Neutrophil (primary cell): ENCODE results near the gene PFN3.

Experiments
- H3K27ac ChIP-seq: fragments of 200-600 bp; sonication (generic); 2 replicates; pipeline ENCODE4 v1.5.1; 2016; ENCODE audit warnings: mild to moderate bottlenecking, moderate library complexity
- H3K27me3 ChIP-seq: fragments of 200-600 bp; sonication (generic); 2 replicates; pipeline ENCODE4 v1.6.0; 2016; ENCODE audit warnings: mild to moderate bottlenecking
- H3K36me3 ChIP-seq: fragments of 200-600 bp; sonication (generic); 2 replicates; pipeline ENCODE4 v1.5.1; 2017
- H3K4me1 ChIP-seq, 2 experiments: fragments of 200-600 bp in 1 of 2; sonication (generic) in 1 of 2; 1 replicate in 1 of 2; 2 replicates in 1 of 2; pipeline versions ENCODE4 v1.5.1 to v1.6.1; 2013 to 2016; ENCODE audit warnings: low read depth in 1 of 2, low read length in 1 of 2, mild to moderate bottlenecking in 1 of 2, moderate library complexity in 1 of 2; ENCODE audit not compliant: control insufficient read depth in 1 of 2, insufficient read depth in 1 of 2
- H3K4me3 ChIP-seq, 2 experiments: fragments of 200-600 bp in 1 of 2; sonication (generic) in 1 of 2; 1 replicate in 1 of 2; 2 replicates in 1 of 2; pipeline ENCODE4 v1.5.1; 2013 to 2016; ENCODE audit warnings: low read depth in 1 of 2, low read length in 1 of 2, mild to moderate bottlenecking in 1 of 2, moderate library complexity in 1 of 2
- H3K9me3 ChIP-seq: fragments of 200-600 bp; sonication (generic); 2 replicates; pipeline ENCODE4 v1.5.1; 2016
- CTCF ChIP-seq: fragments of 200-600 bp; sonication (generic); IDR thresholded peaks from 2 replicates; pipeline ENCODE4 v1.5.1; 2016; ENCODE audit warnings: antibody characterized with exemption

Gene PFN3

GRCh38 chr5:177399997-177400868 is at the start of gene PFN3:
Gene PFN3 (minus strand): TSS chr5:177400661. CDS start chr5:177400576, 85 bp downstream.
- H3K27me3 ChIP-seq = peaks cover 66% of the 10 kb centered on the region
- no peak within 1 kb of the TSS for H3K4me3 ChIP-seq
- no peak within 1 kb of the TSS for H3K27ac ChIP-seq
- no peaks in the 10 kb centered on the region for H3K9me3 ChIP-seq
- no peaks in the 10 kb centered on the region for H3K36me3 ChIP-seq
- H3K4me1 ChIP-seq = peaks cover 38 to 43% of the 10 kb centered on the region in 2 experiments
- TF ChIP-seq CTCF = no peak

DNA sequence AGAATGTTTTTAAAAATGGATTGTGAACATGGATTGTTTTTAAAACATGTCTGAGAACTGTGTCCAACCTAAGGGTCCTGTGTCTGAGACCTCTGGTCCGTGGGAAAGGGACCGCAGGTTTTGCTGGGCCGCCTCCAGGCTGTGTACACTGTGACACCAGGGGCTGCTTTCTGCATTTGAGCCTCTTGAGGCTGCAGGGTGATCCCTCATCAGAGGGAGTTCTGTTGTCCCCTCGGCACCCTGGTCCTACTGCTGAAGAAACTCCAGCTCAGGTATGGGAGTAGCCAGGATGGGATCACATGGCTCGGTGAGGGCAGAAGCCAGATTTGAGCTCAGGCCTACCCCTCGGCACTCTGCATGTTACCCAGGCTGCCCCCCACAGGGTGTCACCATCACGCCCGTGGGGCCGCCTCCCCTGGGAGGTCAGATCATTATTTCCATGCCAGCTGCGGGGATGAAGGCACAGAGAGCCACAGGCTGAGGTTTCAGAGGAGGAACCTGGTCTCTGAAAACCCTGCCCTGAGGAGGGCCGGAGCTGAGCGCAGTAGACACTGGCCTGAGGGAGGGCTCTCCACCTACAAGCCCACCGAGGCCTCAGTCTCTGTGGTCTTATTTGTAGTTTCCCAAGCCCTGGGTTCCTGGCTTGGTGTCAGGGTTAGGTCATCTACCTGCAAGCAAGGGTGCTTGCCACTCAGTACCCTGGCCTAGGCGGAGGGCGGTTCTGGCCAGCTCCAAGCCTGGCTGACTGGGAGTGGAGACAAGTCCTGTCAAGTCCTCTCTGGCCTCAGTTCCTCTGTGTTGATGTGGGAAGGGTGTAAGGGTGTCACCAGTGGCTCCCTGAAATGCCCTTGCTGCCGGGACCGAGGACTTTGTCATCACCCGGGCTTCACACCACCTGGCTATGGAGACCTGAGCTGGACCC is 48.9 kb upstream of the PFN3 start:
- peaks cover 6% of the 10 kb centered on the region for H3K36me3 ChIP-seq
- H3K9me3 ChIP-seq = no peaks in the 10 kb centered on the region
- no peak overlapping the region for H3K4me3 ChIP-seq
- H3K27me3 ChIP-seq = peaks cover 27% of the 10 kb centered on the region
- H3K4me1 ChIP-seq = peaks cover 52 to 65% of the 10 kb centered on the region in 2 experiments
- no peak for TF ChIP-seq CTCF
- no peak overlapping the region for H3K27ac ChIP-seq

GRCh38 chr5:177448244-177448950 is 47.9 kb upstream of the PFN3 start:
- no peaks in the 10 kb centered on the region for H3K9me3 ChIP-seq
- no peak for TF ChIP-seq CTCF
- H3K27me3 ChIP-seq = peaks cover 27% of the 10 kb centered on the region
- H3K4me3 ChIP-seq = peak overlapping the region; percentile 1 to 68
- H3K4me1 ChIP-seq = peaks cover 52 to 65% of the 10 kb centered on the region in 2 experiments
- peaks cover 16% of the 10 kb centered on the region for H3K36me3 ChIP-seq
- H3K27ac ChIP-seq = peak overlapping the region; percentile 98

DNA sequence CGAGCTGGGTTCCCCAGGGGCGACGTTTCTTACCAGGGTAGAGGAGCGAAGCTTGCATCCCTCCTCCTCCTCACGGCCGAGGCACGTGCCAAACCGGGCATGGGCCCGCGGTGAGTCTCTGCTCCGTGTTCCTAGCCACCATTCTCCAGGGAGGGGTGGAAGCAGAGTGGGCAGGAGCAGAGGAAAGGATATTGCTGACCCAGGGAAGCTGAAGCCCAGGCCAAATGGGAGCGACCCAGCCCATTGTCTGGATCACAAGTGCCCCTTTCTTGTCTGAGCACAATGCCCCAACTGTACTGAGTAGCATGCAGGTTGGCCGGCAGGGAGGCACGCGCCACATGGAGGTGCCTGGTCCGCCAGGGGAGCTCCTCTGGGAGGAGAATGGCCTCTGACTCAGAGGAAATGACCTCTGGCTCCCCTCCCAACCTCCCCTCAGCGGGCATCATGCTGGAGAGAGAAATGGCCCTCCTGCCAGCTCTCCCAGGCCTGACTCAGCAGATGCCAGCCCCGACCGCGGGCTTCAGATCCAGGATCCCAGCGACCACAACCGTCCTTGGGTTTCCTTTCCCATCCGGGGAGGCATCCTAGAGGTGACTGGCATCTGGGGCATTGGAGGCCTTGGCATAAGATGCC is 47.3 kb upstream of the PFN3 start:
- no peak for TF ChIP-seq CTCF
- no peaks in the 10 kb centered on the region for H3K9me3 ChIP-seq
- peaks cover 54 to 63% of the 10 kb centered on the region in 2 experiments for H3K4me1 ChIP-seq
- H3K36me3 ChIP-seq = peaks cover 23% of the 10 kb centered on the region
- H3K27me3 ChIP-seq = peaks cover 27% of the 10 kb centered on the region
- peak overlapping the region; percentile 55 to 68 for H3K4me3 ChIP-seq
- H3K27ac ChIP-seq = peak overlapping the region; percentile 98
